Measurements from ENCODE around the gene AMHR2.
"Not testable (repeated sequence)": the region's sequence is repeated elsewhere in the genome, so short reads cannot be mapped to it uniquely, and the experiment has no call there.

AMHR2 gene

DNA sequence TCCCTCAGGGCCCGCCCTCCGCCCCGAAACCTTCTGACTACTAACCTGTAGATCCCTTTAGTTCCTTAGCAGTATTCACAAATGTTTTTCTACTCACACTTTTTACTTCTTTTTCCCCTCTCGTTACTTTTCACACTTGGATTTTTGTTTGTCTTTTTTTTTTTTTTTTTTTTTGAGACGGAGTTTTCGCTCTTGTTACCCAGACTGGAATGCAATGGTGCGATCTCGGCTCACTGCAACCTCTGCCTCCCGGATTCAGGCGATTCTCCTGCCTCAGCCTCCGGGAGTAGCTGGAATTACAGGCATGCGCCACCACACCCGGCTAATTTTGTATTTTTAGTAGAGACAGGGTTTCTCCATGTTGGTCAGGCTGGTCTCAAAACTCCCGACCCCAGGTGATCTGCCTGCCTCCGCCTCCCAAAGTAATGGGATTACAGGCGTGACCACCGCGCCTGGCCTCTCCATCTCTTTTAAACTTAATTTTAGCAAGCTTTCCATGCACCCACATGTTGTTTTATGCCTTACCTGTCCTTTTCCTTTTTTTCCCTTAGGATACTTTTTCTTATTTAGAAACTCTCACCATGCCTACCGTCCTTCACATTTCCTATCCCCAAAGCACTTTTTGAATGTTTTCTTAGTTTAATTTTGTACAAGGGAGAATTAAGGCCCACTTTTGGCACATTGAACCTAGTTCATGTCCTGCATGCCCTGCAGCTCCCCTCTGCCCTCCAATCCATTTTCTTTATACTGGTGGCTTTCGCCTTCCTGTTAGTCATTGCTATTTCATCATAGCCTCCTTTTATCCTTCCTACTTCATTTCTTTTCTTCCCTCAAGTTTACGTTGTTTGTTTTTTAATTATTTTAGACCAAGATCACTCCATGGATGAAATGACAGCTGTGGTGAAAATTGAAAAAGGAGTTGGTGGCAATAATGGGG, 42.6 kb upstream of the AMHR2 start:
- DNase-seq (ENCODE audit: insufficient read length, low spot score): no peak
- no peak for FAIRE-seq
- TF ChIP-seq, protein P1, sequence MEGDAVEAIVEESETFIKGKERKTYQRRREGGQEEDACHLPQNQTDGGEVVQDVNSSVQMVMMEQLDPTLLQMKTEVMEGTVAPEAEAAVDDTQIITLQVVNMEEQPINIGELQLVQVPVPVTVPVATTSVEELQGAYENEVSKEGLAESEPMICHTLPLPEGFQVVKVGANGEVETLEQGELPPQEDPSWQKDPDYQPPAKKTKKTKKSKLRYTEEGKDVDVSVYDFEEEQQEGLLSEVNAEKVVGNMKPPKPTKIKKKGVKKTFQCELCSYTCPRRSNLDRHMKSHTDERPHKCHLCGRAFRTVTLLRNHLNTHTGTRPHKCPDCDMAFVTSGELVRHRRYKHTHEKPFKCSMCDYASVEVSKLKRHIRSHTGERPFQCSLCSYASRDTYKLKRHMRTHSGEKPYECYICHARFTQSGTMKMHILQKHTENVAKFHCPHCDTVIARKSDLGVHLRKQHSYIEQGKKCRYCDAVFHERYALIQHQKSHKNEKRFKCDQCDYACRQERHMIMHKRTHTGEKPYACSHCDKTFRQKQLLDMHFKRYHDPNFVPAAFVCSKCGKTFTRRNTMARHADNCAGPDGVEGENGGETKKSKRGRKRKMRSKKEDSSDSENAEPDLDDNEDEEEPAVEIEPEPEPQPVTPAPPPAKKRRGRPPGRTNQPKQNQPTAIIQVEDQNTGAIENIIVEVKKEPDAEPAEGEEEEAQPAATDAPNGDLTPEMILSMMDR (IDR thresholded peaks at IDR 0.05; ENCODE audit: insufficient read depth, missing control alignments): no peak

DNA sequence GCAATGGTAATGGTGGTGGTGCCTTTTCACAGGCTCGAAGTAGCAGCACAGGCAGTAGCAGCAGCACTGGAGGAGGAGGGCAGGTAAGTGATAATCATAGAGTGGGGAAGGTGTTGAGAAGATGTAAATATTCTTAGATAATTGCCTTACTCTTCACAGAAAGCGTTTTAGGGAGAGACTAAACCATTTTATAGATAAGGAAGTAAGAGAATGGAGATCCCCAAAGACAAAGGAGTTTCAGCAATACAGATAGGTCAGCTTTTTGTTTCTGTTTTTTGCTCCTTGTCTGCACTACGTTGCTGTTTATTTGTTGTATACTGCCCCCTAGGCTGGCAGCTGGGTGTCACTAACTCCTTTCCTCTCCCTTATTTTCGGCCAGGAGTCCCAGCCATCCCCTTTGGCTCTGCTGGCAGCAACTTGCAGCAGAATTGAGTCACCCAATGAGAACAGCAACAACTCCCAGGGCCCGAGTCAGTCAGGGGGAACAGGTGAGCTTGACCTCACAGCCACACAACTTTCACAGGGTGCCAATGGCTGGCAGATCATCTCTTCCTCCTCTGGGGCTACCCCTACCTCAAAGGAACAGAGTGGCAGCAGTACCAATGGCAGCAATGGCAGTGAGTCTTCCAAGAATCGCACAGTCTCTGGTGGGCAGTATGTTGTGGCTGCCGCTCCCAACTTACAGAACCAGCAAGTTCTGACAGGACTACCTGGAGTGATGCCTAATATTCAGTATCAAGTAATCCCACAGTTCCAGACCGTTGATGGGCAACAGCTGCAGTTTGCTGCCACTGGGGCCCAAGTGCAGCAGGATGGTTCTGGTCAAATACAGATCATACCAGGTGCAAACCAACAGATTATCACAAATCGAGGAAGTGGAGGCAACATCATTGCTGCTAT, 41.7 kb upstream of the AMHR2 start:
- TF ChIP-seq, protein P1 (IDR thresholded peaks at IDR 0.05; ENCODE audit: insufficient read depth, missing control alignments): peak; percentile 46
- DNase-seq (ENCODE audit: insufficient read length, low spot score): no peak
- no peak for FAIRE-seq

DNA sequence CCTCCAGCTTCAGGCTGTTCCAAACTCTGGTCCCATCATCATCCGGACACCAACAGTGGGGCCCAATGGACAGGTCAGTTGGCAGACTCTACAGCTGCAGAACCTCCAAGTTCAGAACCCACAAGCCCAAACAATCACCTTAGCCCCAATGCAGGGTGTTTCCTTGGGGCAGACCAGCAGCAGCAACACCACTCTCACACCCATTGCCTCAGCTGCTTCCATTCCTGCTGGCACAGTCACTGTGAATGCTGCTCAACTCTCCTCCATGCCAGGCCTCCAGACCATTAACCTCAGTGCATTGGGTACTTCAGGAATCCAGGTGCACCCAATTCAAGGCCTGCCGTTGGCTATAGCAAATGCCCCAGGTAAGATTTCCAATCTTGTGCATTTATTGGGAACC, 40.4 kb upstream of the AMHR2 start:
- TF ChIP-seq, protein P1 (IDR thresholded peaks at IDR 0.05; ENCODE audit: insufficient read depth, missing control alignments): no peak
- FAIRE-seq (no peak), DNase-seq (ENCODE audit: insufficient read length, low spot score) (no peak)

DNA sequence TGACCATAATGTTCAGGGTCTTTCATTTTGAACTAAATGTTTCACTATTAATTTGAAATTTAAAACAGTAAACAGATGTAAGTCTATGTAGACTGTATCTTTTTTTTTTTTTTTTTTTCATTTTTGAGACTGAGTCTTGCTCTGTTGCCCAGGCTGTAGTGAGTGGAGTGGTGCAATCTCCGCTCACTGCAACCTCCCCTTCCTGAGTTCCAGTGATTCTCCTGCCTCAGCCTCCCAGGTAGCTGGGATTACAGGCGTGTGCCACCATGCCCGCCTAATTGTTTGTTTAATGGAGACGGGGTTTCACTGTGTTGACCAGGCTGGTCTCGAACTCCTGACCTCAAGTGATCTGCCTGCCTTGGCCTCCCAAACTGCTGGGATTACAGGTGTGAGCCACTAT, 37.3 kb upstream of the AMHR2 start:
- not testable (repeated sequence) for DNase-seq (ENCODE audit: insufficient read length, low spot score); FAIRE-seq

DNA sequence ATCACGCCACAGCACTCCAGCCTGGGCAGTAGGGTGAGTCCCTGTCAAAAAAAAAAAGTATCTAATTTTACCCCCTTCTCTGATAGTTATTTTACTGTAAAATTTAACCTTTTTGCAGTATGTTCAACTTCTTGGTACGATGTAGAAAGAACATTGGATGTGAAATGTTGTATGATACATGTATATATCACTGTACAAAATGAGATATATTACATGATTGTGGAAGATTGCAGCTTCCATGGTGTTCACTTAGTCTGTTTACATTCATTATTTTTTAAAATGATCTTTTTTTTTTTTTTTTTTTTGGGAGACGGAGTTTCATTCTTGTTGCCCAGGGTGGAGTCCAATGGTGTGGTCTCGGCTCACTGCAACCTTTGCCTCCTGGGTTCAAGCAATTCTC, 34.7 kb upstream of the AMHR2 start:
- FAIRE-seq (no peak), DNase-seq (ENCODE audit: insufficient read length, low spot score) (no peak)
- TF ChIP-seq, protein P1 (IDR thresholded peaks at IDR 0.05; ENCODE audit: insufficient read depth, missing control alignments): no peak

DNA sequence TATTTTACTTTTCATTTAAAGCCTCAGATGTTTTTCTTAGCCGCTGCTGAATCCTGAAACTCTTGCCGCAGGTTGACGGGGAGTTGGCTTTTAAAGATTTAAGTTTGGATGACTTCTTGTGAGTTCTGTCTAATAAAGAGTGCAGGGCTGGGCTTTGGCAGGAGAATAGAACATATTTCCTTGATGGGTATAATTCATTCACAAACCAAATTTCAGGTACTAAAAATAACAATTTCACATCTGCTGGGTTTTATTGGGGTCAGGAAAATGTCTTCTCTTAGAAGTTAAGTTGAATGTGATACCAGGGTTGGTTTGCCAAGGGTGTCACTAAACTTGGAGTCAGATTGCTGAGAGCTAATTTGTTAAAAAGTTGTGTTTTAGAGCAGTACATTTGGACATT, 34.0 kb upstream of the AMHR2 start:
- TF ChIP-seq, protein P1 (IDR thresholded peaks at IDR 0.05; ENCODE audit: insufficient read depth, missing control alignments): no peak
- DNase-seq (ENCODE audit: insufficient read length, low spot score): no peak
- no peak for FAIRE-seq

DNA sequence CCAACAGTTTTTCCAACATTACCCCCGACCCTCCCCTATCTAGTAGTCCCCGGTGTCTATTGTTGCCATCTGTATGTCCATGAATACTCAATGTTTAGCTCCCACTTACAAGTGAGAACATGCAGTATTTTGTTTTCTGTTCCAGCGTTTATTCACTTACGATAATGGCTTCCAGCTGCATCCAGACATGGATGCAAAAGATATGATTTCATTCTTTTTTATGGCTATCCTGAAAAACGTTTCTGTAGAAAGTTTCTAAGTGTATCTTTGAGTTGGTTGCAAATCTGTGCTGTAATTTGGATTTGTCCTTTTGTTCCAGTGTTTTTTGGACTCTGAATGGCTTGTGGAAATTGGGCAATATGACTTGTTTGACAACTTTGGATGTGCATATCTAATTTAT, 31.9 kb upstream of the AMHR2 start:
- FAIRE-seq: no peak
- TF ChIP-seq, protein P1 (IDR thresholded peaks at IDR 0.05; ENCODE audit: insufficient read depth, missing control alignments): no peak
- DNase-seq (ENCODE audit: insufficient read length, low spot score): no peak
